ENCODE measurements around the gene NBPF20.
"Not testable (repeated sequence)": the region's sequence is repeated elsewhere in the genome, so short reads cannot be mapped to it uniquely, and the experiment has no call there.

Gene NBPF20, protein sequence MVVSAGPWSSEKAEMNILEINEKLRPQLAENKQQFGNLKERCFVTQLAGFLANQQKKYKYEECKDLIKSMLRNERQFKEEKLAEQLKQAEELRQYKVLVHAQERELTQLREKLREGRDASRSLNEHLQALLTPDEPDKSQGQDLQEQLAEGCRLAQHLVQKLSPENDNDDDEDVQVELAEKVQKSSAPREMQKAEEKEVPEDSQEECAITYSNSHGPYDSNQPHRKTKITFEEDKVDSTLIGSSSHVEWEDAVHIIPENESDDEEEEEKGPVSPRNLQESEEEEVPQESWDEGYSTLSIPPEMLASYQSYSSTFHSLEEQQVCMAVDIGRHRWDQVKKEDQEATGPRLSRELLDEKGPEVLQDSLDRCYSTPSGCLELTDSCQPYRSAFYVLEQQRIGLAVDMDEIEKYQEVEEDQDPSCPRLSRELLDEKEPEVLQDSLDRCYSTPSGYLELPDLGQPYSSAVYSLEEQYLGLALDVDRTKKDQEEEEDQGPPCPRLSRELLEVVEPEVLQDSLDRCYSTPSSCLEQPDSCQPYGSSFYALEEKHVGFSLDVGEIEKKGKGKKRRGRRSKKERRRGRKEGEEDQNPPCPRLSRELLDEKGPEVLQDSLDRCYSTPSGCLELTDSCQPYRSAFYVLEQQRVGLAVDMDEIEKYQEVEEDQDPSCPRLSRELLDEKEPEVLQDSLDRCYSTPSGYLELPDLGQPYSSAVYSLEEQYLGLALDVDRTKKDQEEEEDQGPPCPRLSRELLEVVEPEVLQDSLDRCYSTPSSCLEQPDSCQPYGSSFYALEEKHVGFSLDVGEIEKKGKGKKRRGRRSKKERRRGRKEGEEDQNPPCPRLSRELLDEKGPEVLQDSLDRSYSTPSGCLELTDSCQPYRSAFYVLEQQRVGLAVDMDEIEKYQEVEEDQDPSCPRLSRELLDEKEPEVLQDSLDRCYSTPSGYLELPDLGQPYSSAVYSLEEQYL (N-terminal part only)

DNA sequence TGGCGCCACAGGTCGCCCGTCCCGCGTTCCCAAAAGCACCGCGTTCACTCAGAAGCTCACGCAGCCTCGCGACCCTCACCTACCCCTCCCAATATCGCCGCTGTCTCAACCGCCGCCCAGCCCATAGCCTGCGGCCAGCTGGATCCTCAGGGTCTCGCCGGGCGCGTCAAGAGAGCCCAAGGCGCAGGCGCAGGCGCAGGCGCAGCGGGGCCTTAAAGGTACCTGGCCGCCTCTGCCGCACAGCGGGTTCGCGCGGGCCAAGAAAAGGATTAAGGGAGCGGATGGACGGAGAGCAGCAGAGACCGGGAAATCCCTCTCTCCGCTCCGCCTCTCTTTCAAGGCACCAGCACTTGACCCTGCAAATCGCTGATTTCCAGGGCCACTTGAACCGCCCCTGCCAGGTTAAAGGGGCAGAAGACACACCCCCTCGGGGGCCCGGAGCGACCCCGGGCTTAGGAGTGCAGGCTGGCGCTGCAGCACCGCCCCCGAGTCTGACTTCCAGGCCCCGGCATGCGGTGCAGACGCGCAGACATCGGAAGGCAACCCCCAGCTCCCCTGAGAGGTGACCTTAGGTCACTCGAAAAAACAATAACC lies at the start of gene NBPF20:
NBPF20 (minus strand) TSS at position 168 of the 594 bp plus-strand sequence. CDS start 20,331 bp downstream, outside the sequence.
- peak; percentile 83 for DNase-seq

DNA sequence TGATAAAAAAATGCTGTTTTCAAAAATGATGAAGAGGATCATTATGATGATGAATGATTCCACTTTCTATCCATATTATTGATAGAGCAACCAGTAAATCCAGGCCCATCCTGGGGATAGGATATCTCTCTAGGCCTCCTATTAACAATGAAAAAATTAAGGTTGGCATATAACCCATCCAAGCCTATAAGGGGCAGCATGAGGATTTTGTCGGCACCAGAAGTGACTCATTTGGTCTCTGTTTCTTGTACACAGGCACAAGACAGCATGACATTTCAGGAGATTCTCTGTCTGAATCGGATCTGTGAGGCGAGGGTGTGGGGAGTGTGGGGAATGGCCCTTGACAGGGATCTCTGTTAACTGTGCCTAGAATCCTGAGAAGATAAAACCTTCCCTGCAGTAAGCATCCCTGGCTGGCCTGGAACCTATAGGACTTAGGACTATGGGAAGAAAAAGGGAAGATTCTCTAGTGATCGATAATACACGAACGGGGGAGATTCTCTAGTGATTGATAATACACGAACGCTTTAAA lies 49.5 kb upstream of the NBPF20 start:
- not testable (repeated sequence) for DNase-seq

DNA sequence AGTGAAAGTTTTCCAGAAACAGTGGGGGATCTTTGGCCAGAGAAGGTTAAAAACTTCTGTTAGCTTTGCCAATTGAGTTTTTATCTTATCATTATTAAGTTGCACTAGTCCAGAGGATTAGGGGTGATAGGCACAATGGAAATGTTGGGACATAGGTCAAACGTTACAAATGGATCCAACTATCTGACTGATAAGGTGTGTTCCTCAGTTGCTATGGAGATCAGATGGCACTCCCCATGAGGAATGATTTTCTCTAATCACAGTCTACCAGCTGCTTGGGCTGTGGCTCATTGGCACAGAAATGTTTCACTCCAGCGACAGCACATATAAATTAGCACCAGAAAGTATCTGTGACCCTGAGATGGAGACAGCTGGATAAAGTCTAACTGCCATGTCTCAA lies 47.3 kb upstream of the NBPF20 start:
- DNase-seq, result not testable (repeated sequence)

DNA sequence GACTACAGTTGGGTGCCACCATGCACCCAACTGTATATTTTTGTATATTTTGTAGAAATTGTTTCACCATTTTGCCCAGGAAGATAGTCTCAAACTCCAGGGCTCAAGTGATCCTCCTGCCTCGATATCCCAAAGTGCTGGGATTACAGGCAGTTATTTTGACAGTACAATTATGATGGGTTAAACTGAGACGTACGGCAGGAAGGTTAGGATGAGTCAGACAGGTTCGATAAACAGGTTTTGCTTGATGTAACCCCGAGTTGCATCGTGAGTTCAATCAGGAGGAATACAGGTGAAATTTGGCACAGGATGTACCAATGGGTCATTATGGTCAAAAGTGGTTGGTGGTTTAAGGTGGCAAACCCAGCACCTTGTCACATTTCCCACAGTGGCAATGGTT lies 46.0 kb upstream of the NBPF20 start:
- DNase-seq, result not testable (repeated sequence)

DNA sequence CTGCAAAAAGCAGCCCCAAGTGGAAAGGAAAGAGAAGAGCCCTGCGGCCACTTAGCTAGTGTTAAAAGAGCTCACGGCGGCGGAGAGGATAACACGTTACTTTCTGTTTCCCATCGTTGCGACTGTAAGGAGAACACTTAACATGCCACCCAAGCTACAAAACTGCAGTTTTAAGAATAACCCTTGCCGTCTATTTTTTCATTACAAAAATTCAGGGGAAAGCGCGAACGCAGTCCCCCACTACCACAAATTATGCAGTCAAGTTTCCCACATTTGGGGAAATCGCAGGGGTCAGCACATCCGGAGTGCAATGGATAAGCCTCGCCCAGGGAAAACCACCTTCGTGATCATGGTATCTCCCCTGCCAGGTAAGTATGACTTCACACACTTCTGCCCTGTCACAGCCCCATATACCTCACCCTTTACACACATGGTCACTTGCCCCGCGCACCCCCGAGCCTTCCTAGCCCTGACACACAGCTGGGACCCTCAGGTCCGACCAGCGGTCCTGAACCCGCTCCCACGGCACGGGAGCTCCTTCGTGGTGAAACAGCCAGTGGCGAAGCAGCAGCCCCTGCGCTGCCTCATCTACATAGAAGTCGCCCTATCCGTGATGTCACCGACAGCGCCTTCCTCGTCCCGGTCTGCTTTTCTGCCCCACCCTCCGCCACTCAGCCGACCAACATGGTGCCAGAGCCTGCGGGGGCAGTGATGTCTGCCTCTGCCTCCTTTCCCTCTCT lies 40.2 kb upstream of the NBPF20 start:
- peak; percentile 81 for DNase-seq

DNA sequence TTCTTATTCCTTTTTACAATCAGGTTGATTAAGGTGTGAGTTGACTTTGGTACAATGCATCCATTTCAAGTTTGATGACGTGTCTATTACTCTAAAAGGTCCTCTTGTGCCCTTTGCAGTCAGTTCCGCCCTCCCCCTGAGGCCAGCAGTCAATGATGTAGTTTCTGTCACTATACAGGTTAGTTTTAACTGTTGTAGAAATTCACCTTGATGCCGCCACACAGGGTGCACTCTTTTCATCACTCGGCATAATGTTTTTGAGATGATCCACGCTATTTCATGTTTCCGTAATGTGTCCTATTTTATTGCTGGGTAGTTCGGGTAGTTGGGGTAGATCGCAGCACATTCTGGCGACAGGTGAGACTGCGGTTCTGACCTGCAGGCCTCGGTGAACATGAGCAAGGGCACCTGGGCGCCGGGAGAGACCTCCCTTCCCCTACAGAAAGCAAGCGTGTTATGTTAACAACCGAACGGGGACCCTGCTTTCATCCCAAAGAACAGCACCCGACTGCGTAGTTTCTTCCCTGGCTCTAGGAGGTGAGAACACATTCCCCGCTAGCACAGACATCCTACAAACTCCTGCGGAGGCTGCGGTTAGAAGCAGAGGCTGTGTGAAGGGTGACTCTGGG lies 39.4 kb upstream of the NBPF20 start:
- DNase-seq, result not testable (repeated sequence)

DNA sequence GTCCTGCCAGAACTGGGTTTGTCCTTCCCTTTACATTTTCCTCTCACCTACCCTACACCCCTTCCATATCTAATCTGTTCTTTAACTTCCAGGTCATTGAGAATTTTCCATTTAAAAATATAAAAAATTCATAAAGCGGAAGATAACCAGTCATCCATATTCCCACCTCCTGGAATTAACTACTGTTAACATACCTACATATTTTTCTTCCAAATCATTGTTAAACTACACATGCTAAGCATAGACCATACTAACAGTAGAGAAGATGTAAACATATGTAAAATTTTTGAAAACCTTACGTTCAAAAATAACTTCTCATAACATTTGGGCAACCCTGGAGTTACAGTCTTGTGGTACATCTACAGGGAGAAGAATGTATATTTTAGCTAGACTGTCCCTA lies 38.6 kb upstream of the NBPF20 start:
- not testable (repeated sequence) for DNase-seq

DNA sequence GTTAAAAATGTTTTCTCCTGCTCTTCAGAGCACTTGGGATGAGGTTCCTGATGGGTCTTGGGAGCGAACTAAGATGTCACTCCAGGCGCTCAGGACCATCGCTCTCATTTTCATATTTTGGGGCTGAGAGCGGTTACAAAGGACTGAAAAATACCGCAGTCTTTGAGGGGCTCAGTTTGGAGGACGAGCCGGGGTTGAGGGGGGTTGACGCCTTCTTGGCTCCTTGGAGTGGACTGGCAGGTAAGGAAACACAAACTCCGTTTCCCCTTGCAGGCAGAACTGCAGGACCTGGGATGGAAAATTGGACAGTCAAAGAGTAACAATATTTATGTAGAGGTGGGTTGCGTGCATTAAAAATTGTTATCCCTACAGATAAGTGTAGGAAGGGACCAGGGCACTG lies 35.3 kb upstream of the NBPF20 start:
- DNase-seq, result not testable (repeated sequence)

DNA sequence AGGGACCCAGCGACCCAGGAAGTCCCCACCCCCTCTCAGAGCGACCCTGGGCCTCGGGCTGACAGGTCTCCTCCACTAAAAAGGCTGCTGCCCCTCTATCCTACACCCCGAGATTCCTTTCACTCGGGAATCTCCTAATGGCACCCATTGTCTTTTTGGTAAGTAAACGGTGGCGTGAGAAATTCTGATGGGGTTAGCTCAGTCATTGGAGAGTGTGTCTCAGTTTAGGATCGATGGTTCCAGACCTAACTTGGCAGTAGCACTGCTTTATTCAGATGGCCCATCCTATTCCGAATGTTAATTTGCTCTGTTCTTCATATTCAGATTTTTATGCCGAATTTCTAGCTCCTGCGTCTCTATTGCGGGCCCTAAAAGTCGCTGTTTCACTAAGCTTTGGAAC lies 34.6 kb upstream of the NBPF20 start:
- DNase-seq, result not testable (repeated sequence)

DNA sequence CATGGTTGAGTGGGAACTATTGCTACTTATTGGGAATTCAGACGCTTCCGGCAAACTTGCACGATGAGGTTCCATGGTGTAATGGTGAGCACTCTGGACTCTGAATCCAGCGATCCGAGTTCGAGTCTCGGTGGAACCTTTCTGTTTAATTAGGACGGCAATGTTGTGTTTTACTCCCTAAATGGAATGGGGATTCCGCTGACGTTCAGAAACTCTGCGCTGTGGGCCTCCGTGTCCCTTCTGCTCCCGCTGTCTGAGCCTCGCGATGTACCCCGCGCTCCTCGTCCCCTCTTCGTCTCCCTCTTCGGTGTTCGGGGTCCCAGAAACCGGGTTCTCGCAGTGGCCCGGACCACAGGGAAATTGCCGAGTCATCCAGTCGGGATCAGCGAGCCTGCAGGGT lies 34.2 kb upstream of the NBPF20 start:
- DNase-seq, result not testable (repeated sequence)

DNA sequence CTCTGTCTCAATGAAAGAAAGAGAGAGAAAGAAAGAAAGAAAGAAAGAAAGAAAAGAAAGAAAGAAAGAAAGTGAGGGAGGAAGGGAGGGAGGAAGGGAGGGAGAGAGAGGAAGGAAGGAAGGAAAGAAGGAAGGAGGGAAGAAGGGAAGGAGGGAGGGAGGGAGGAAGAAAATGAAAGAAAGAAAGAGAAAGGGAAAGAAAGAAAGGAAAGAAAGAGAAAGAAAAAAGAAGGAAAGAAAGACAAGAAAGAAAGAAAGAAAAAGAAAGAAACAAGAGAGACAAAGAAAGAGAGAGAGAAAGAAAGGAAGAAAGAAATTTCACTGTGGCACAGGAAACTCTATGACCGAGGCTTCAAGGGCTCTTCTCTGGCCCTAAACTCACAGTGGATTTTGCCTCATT lies 33.7 kb upstream of the NBPF20 start:
- DNase-seq, result not testable (repeated sequence)

DNA sequence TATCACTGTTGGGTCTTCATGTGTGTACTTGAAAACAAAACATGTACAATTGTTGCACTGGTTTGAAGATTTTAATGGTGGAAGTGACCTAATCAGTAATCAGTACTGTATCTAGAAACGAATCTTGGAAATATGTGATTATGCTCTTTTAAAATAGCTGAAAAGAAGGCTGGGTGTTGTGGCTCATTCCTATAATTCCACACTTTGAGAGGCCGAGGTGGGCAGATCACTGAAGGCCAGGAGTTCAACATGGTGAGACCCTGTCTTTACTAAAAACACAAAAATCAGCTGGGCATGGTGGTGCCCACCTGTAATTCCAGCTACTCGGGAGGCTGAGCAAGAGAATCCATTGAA lies 29.4 kb upstream of the NBPF20 start:
- not testable (repeated sequence) for DNase-seq

DNA sequence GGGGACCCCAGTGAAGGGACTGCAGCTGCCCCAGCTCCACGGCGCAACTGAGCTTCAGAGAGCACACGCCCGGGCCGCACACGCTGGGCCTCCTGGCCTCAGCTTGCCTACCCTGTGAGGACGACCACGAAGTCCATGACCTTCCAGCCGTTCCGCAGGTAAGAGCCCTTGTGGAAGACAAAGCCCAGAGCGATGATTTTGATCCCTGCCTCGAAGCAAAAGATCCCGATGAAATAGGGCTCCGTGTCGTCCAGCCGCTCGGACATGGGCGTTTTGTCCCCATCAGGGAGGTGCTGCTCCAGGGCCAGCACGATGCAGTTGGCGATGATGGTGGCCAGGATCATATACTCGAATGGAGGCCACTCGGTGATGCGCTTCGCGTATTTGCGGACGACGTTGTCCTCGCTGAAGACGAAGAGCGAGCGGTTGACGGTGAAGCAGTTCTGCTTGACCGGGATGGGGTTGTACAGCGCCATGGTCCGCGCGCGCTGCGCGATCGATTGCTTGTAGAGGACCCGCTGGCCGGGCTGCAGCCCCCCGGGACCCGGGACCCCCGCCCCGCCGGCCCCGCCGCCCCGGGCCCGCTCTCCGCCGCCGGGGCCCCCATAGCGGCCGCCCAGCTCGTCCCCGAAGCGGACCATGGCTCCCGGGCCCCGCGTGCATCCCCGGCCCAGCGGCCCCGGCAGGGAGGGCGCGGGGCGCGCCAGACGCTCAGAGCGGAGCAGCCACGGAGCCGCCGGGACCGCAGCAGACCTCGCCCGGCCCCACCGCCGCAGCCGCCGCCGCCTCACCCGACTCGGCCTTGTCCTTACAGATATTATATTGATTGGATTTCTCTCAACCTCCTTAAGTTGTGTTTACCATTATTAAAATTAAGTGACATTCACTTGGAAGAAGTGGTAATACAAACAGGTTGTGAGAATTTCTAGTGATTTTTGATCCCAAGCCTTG lies 28.7 kb upstream of the NBPF20 start:
- DNase-seq, result not testable (repeated sequence)

DNA sequence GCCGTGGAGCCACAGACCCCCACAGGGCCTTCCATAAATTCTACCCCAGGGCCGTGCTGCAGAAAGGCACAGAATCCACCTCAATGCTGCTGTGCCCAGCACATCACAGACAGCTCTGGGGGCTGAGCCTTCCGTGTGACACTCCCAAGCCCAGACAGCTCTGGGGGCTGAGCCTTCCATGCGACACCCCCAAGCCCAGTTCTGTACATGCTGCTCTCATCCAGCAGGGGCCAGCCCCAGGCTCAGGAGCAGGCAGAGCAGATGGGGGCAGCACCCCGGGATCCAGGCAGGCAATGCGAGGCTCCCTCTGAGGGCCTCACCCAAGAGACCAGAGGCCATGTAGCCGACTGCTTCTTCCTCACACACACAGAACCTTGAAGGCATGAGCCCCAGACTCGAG lies 27.1 kb upstream of the NBPF20 start:
- not testable (repeated sequence) for DNase-seq

DNA sequence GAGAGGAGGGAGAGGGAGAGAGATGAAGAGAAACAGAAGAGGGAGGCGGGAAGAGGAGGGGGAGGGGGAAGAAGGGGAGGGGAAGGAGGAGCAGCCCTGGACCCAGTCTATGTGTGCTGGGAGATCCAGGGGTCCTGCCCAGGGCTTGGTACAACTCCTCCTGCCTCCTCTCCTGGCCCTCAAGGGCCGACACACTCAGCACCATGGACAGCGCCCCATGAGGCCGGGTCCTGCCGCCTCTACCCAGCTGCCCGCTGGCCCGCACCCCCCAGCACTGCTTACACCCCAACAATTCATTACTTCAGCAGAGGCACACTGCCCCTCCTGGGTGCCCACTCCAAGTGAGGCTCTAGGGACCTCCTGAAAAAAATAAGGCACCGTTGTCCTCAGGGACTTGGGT lies 26.5 kb upstream of the NBPF20 start:
- not testable (repeated sequence) for DNase-seq

DNA sequence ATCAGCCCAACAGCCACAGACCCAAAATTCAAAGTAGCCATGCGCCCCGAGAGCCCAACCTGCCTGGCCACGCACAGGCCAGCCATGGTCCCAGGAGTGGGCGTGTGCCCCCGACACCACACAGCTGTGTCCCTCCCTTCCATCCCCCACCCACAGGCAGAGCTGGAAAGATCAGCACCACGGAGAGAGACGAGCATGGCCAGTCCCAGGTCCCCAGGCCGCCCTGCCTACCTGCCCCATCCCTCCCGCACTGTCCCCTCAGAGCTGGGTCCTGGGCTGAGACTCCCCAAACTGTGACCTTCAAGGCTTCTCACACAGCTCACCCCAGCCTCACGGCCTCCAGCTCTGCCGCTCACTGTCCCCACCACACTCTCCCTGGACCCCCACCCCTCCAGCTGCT lies 19.8 kb upstream of the NBPF20 start:
- not testable (repeated sequence) for DNase-seq

DNA sequence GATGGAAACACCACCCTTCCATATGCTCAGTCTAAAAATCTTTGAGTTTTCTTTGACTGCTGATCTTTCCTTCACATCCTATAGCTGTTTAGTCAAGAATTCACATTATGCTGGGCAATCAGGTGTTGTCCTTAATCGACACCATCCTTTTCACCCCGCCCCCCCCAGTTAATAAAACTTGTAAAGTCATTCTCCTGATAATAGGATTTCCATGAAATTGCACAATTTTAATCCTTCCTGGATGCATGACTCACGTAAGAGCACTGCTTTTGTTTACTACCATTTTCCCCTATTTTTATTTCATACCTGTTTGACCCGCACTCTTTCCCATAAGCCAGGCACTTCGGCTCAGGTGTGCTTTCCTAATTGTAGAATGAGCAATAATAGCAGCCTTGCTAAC lies 16.9 kb upstream of the NBPF20 start:
- DNase-seq, result not testable (repeated sequence)

DNA sequence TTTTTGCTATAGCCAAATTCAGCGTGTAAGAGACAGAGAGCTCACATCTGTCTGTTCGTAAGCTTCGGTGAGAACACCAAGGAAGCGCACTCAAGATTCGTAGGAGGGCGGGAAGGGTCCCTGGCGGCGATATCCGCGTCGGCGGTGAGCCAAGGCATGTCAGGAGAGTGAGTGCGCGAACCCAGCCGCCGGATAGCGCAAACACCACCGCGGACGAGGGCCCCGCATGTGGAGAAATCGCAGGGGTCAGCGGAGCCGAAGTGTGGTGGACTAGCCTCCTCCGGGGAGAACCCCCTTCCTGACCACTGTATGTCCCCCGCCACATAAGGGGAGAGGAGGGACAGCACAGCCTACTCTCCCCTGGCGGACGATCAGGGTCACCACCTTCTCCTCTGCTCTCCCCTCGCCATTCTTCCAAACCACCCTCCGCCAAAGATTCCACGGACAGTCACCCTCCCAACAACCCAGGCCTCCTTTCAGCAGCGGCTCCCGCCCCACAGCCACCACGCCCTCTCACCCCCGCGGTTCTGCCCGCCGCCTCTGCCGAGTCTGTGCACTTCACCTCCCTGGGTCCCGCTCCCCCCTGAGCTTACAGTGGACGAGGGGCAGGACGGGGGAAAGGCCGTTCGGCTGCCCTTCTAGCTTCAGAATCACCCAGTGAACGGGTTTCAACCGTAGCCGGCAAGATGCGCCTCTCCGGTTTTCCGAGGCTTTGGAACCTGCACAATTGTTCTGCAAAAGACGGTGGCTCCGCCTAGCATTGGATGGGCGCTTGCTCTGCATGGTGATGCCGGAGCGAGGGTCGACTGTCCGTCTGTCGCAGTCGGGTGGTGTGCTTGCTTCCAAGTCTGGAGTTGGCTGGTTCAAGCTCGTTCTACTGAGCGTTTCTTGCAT lies 6.2 kb upstream of the NBPF20 start:
- DNase-seq, result not testable (repeated sequence)

DNA sequence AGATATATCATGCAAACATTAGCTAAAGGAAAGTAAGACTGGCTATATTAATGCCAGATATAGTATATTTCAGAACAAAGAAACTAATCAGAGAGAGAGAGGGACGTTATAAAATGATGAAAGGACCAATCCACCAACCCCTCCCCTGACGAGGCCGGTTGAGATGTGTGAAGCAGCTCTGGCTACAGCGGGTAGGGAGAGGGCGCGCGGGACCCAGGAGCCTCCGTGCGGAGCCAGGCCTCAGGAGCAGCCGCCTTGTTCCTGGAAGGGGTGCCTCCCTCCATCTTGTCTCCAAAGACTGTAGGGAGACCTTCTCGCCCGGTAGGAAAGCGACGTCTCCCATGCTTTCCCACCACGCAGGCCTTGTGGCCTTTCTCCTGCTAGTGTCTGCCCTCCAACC lies 5.4 kb upstream of the NBPF20 start:
- DNase-seq, result not testable (repeated sequence)
